RKO (cell line): Measurements from ENCODE around the gene HRC.
"Not testable (repeated sequence)": the region's sequence is repeated elsewhere in the genome, so short reads cannot be mapped to it uniquely, and the experiment has no call there.

ENCODE experiments used
- DNase-seq: peaks from one replicate; pipeline ENCODE4 v3.0.0-alpha.2; 2016; ENCODE audit warnings: low spot score

Gene HRC

DNA sequence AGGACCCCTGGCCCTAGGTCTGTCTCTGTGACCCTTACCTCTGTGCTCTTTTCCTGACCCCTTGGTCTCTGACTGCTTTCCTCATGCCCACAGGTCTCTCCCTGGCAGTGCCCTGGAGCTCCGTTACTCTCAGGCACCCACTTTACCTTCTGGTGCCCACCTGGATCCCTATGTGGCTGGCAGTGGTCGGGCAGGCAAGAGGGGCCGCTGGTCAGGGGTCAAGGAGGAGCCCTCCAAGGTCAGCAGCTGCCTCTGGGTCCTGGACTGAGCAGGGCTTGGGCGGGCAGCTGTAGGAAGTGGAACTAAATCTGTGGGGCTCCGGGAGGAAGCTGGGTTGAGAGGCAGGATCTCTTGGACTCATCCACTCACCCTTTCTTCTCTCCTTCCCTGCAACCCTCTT, 19.5 kb downstream of the HRC start:
- DNase-seq, result no peak

DNA sequence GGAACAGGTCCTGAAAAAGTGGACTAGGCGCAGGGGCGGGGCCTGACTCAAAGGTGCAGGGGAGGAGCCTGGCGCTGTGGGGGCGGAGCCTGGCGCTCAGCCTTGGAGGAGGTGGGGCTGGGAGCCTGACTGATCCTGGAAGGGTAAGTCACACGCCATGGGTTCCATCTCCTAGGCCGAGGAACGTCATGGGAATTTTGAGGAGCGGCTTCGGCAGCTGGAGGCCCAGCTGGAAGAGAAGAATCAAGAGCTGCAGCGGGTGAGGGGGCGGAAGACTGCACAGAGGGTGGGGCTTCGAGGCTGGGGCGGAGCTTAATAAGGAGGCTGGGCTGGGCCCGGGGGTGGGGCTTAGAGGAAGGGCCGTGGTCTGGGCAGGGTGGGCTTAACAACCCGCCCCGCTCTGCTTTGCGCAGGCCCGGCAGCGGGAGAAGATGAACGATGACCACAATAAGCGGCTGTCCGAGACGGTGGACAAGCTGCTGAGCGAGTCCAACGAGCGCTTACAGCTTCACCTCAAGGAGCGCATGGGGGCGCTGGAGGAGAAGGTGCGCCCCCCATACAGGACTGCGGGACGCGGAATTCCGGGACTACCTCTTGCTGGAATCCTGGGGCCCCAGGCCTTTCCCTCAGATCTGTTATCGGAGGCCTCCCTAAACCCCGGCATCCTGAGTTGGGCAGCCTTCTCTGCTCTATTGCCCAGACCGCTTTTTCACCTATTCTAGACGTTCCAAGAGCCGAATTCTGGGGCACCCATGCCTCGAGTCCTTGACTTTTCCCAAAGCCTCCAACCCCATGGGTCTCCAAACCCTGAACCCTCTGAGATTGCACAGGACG, 21.4 kb downstream of the HRC start:
- no peak for DNase-seq

DNA sequence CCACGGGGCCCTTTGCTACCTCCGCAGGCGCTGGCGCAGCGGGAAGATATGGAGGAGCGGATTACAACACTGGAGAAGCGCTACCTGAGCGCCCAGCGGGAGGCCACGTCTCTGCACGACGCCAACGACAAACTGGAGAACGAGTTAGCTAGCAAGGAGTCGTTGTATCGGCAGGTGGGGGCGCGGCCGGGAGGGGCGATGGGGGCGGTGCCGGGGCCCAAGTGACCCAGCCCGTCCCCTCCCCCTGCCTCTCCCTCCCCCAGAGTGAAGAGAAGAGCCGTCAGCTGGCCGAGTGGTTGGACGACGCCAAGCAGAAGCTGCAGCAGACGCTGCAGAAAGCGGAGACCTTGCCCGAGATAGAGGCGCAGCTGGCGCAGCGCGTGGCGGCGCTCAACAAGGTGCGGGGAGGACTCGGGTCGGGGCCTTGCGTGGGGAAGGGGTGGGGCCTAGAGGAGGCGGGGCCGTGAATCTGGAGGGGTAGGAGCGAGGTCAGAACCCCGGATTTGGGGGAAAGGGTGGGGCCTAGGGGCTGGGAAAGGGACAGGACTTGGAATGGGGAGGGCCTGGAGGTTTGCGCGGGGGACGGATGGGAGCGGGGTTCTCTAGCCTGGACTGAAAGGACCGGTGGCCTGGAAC, 22.1 kb downstream of the HRC start:
- no peak for DNase-seq

GRCh38 chr19:49130325-49130724, 24.9 kb downstream of the HRC start:
- no peak for DNase-seq

DNA sequence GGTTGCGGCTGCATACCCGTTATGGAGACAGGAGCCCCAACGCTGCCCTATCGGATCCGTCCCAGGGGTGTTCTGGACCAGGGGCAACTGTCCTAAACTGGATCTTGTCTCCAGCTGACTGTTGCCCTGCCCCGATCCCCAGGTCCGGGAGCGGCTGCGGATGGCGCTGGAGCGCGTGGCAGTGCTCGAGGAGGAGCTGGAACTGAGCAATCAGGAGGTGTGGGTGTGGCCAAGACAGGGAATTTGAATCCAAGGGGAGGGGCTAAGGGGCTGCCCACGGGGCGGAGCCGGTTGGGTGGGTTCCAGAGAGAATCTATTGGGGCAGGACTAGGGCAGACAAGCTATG, 26.0 kb downstream of the HRC start:
- no peak for DNase-seq

- DNase-seq, result no peak
These were observed 26.5 kb downstream of the HRC start for GRCh38 chr19:49128545-49129237.

DNA sequence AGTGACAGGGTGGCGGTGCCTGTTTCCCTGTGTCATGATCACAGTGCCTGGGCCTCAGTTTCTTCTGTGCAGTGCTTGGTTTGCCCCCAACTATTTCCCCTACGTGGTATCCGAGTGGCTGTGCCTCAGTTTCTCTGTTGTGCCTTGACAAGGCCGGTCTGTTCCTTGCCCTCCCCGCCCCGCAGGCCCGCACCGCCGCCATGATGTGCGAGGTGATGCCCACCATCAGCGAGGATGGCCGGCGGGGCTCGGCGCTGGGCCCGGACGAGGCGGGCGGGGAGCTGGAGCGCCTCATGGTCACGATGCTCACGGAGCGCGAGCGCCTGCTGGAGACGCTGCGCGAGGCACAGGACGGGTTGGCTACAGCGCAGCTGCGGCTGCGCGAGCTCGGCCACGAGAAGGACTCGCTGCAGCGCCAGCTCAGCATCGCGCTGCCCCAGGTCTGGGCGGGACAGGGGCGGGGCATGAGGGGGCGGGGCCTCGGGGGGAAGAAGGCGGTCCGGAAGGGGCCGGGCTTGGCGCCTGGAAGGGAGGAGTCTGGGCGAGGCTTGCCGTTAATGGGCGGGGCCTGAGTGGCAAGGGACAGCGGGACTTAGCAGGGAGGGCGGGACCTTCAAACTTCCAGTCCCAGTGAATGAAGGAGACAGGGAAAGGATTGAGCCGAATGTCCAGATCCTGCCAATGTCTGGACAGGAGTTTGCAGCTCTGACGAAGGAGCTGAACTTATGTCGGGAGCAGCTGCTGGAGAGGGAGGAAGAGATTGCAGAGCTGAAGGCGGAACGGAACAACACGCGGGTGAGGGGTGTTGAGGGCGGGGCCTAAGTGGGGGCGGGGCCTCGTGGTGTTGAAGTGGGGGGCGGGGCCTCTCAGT, 27.3 kb downstream of the HRC start:
- peak; percentile 96 for DNase-seq

GRCh38 chr19:49127225-49127624, 28.0 kb downstream of the HRC start:
- not testable (repeated sequence) for DNase-seq

GRCh38 chr19:49126575-49126974, 28.6 kb downstream of the HRC start:
- DNase-seq, result no peak

GRCh38 chr19:49125025-49125731, 30.0 kb downstream of the HRC start:
- no peak for DNase-seq

GRCh38 chr19:49123285-49123684, 31.9 kb downstream of the HRC start:
- not testable (repeated sequence) for DNase-seq

- DNase-seq, result not testable (repeated sequence)
These were observed 33.4 kb downstream of the HRC start for GRCh38 chr19:49121841-49122240.

DNA sequence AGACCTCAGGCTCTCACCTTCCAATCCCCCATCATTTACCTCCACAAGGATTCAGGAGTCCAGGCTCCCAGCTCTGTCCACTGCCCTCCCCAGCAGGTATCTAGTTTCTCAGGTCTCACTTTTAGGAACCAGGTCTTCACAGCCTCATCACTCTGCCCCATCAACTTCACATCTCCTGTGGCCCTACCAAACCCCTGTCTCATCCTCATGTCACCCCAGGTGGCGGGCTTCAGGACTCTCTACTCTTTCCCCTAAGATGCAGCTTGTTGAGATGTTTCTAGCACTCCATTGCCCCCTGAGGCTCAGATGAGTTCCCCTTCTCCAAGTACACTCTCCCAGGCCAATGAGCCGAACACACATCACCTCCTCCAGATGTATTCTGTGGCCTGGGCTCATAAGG, 34.3 kb downstream of the HRC start:
- no peak for DNase-seq

DNA sequence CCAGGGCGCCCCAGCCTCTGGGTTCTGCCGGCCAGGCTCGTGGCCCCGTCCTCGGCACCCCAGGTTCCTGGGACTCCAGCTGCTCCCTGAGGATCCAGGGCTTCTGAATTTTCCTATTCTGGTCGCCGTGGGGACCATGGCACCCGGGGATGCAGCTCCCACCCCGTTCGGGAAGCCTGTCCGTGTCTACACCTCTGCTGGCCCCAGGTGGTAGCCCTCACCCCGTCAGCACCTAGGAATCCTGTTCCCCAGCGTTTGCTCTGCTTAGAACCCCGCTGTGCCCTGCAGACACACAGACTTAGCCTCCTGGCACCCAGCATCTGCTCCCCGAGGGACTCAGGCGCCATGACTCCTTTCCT, 34.9 kb downstream of the HRC start:
- DNase-seq, result no peak

DNA sequence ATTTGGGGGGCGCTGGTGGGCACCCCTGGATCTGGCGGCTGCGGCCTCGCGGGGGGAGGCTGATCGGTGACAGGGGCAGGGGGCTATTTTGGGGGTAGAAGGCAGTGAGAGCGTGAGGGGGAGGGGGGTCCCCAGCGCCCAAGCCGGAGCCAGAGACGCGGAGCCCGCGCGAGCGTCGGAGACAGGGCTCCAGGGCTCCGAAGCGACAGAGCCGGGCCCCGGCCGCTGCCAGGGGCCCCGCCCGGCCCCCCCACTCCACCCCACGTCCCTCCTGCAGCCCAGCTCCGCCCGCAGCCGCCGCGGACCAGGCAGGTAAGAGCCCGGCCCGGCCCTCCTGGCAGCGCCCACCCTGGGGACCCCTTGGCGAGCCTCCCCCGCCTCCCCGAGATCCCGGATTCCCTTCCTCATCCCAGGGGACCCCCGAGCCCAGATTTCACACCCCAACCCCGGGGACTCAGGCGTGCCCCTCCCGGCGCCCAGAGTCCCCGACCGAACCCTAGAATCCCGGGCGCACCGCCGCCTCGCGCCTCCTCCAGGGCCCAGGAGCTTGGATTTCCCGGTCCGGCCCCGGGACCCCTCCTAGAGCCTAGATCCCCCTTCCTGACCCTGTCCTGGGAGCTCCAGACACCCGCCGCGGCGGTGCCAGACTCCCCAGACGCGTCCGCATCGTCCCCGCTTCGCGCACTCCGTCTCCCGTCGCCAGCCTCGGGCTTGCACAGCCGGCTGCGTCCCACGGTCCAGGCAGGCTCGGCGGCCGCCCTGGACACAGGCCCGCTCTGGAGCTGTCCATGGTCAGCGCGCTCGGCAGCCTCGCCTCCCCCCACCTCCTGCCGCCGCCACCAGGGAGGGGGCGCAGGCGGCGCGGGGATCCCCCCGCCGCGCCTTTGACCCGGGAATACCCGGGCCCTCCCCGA, 35.5 kb downstream of the HRC start, which contains the start of gene PPFIA3:
TSS of gene PPFIA3 (plus strand) at position 134 of the 914 bp plus-strand sequence. CDS start 8,330 bp downstream, outside the sequence.
- DNase-seq, result peak; percentile 73

- peak; percentile 95 for DNase-seq
These were observed 36.4 kb downstream of the HRC start, which contains the start of gene C19orf73 for GRCh38 chr19:49118565-49119410. TSS of gene C19orf73 (minus strand) at chr19:49119143. CDS start at chr19:49119022, 121 bp downstream.

GRCh38 chr19:49117677-49118564, 37.3 kb downstream of the HRC start:
- no peak for DNase-seq

DNA sequence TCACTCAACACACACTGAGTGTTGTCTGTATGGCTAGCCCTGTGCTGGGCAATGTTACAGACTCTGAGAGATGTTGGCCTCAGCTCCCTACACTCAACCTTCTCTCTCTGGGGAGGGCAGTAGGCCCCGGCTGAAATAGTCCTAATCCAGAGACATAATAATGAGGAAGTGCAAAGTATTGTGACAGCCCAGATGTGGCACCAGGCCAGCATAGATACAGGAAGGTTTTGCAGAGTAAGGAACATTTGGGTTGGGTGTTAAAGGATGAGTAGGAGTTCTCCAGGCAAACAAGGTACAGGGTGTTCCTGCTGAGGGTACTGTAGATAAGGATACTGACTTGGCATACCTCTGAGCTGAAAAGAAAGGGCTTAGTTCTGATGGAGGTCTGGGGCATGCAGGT, 38.7 kb downstream of the HRC start:
- no peak for DNase-seq
